Calu3 (cell line): ENCODE data around the gene MSL3. TPM values are rescaled to one million over a fixed set of nuclear protein-coding genes. Genes with fewer than 3 reads are reported as not detected.

Source experiments
- BruUV-seq: library from RNA; stranded (reverse); fragments of 400-500 nt; replicated peaks from 2 replicates; lab custom pipeline; 2021; lab: Mats Ljungman, UMichigan
- CTCF ChIA-PET: fragments of 300-600 bp; sonication (Branson Sonifier 250); formaldehyde crosslinking; loops from one replicate; lab custom pipeline; 2022; ENCODE audit warnings: antibody characterized with exemption; lab: Charles Lee
- DNase-seq: peaks from one replicate; pipeline ENCODE4 v3.0.0; 2022
- H3K27ac Mint-ChIP-seq: one replicate; pipeline ENCODE4 v1.8.0; 2022; ENCODE audit warnings: mixed read lengths; ENCODE audit not compliant: unreplicated experiment
- H3K27me3 Mint-ChIP-seq: one replicate; pipeline ENCODE4 v1.8.0; 2022; ENCODE audit warnings: mixed read lengths; ENCODE audit not compliant: unreplicated experiment
- H3K36me3 Mint-ChIP-seq: one replicate; pipeline ENCODE4 v1.8.0; 2022; ENCODE audit warnings: mild to moderate bottlenecking, moderate library complexity, mixed read lengths; ENCODE audit not compliant: insufficient read depth, unreplicated experiment
- H3K4me1 Mint-ChIP-seq: one replicate; pipeline ENCODE4 v1.8.0; 2022; ENCODE audit warnings: mild to moderate bottlenecking, low read depth, mixed read lengths; ENCODE audit not compliant: unreplicated experiment
- H3K4me3 Mint-ChIP-seq: one replicate; pipeline ENCODE4 v1.8.0; 2022; ENCODE audit warnings: mild to moderate bottlenecking, low read depth, moderate library complexity, mixed read lengths; ENCODE audit not compliant: unreplicated experiment
- H3K9me3 Mint-ChIP-seq: one replicate; pipeline ENCODE4 v1.8.0; 2022; ENCODE audit warnings: low read depth, mixed read lengths; ENCODE audit not compliant: unreplicated experiment
- CTCF ChIP-seq: fragments of 200-600 bp; IDR thresholded peaks from one replicate; pipeline ENCODE4 v1.8.0; 2022; ENCODE audit warnings: antibody characterized with exemption; ENCODE audit not compliant: unreplicated experiment
- intact Hi-C: fragments of 100-400 bp; cut with micrococcal nuclease; formaldehyde crosslinking; loops from one replicate; pipeline ENCODE4 v1.10.0; 2022; ENCODE audit not compliant: unreplicated experiment
- total RNA-seq: library from RNA; stranded (reverse); gene quantifications from 2 replicates; pipeline ENCODE4 v1.2.3, GENCODE V29; 2022

MSL3 gene
- total RNA-seq, 1 experiment from 2014 or later = 30.7 TPM

GRCh38 chrX:11755724-11756123 is 2.3 kb upstream of the MSL3 start:
- Mint-ChIP-seq H3K4me3 (no peak overlapping the region), H3K27me3 (peaks cover 39% of the 10 kb centered on the region), H3K36me3 (peaks cover 23% of the 10 kb centered on the region), H3K27ac (no peak overlapping the region), H3K9me3 (no peaks in the 10 kb centered on the region), H3K4me1 (peaks cover 28% of the 10 kb centered on the region)
- CTCF ChIA-PET = no interaction called here
- no TSS peak for BruUV-seq
- intact Hi-C loops = no loop called here
- no peak for DNase-seq
- TF ChIP-seq CTCF = no peak

- Mint-ChIP-seq H3K4me1 (peaks cover 28% of the 10 kb centered on the region), H3K4me3 (peak overlapping the region; percentile 97), H3K9me3 (no peaks in the 10 kb centered on the region), H3K27ac (no peak overlapping the region), H3K36me3 (peaks cover 28% of the 10 kb centered on the region), H3K27me3 (peaks cover 39% of the 10 kb centered on the region)
- no peak for DNase-seq
- BruUV-seq = no TSS peak
- CTCF ChIA-PET = no interaction called here
- intact Hi-C loops = no loop called here
- no peak for TF ChIP-seq CTCF
Observed at GRCh38 chrX:11756354-11757318, 1.4 kb upstream of the MSL3 start.

- no peak overlapping the region for H3K27ac Mint-ChIP-seq
- H3K4me1 Mint-ChIP-seq = peaks cover 28% of the 10 kb centered on the region
- CTCF ChIA-PET = no interaction called here
- no peaks in the 10 kb centered on the region for H3K9me3 Mint-ChIP-seq
- peaks cover 34% of the 10 kb centered on the region for H3K36me3 Mint-ChIP-seq
- no peak for TF ChIP-seq CTCF
- peaks cover 39% of the 10 kb centered on the region for H3K27me3 Mint-ChIP-seq
- H3K4me3 Mint-ChIP-seq = peak overlapping the region; percentile 97
- intact Hi-C loops = no loop called here
- no TSS peak for BruUV-seq
- no peak for DNase-seq
Observed at GRCh38 chrX:11757397-11757718, 679 bp upstream of the MSL3 start.

GRCh38 chrX:11758400-11759171 is 549 bp downstream of the MSL3 start:
- peak; percentile 91 for DNase-seq
- H3K9me3 Mint-ChIP-seq = no peaks in the 10 kb centered on the region
- CTCF ChIA-PET = interaction anchor here (0.6 to 1.3 kb wide), 2 partner anchors 9 to 1946 kb away, joined by 4 read pairs; no protein-coding TSS in a partner anchor
- intact Hi-C loops = no loop called here
- H3K27ac Mint-ChIP-seq = peak overlapping the region; percentile 93
- H3K4me1 Mint-ChIP-seq = peaks cover 28% of the 10 kb centered on the region
- TF ChIP-seq CTCF = peak; percentile 85
- no TSS peak for BruUV-seq
- peaks cover 34% of the 10 kb centered on the region for H3K36me3 Mint-ChIP-seq
- H3K4me3 Mint-ChIP-seq = peak overlapping the region; percentile 97
- peaks cover 33% of the 10 kb centered on the region for H3K27me3 Mint-ChIP-seq
